KG1 (cell line): Measurements from ENCODE around the gene STOML1.

Experiments
- DNase-seq: peaks from one replicate; lab custom pipeline; 2025; lab: John Stamatoyannopoulos, UW

STOML1 gene

DNA sequence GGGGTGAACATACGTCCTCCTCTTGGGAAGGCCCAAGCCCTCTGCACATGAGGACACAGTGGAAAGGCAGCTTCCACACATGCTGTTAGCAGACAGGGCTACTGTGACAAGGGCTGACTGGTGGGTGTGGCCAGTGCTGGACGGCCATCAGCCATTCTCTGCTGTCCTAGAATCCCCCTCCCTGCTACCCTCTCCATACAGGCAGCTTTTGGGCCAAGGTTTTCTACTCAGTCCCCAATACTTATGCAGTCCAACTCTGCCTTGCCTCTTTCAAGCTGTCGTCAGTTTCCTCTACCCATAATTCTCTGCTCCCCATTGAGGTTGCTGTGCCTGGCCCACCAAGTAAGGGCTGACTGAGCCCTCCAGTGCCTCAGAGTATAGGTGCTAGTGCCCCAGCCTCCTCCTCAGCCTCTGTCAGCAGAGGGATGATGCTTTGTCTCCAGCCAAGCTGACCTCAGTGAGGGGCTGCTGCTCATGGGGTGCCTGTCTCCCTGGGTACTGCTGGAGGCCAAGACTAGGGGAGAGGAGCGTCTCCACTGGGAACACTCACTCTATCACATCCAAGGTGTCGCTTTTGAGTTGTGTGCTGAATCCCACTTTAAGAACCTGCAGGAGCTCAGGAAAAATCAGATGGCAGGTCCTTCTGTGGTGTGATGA lies 63.0 kb downstream of the STOML1 start:
- no peak for DNase-seq
